Thyroid gland (tissue), 4 donors: ENCODE measurements around the gene PLD4. TPM values are rescaled to one million over a fixed set of nuclear protein-coding genes. Genes with fewer than 3 reads are reported as not detected.

Experiments used
- DNase-seq, 2 donors: peaks; one replicate each; pipeline ENCODE4 v3.0.0-alpha.2; 2019
- H3K27ac ChIP-seq, 3 donors: fragments of 200-600 bp; sonication (generic); 1 replicate in 2 of 3; 2 replicates in 1 of 3; pipeline ENCODE4 v1.5.1; 2016 to 2019; ENCODE audit warnings: mild to moderate bottlenecking in 1 of 3, moderate library complexity in 1 of 3
- H3K27me3 ChIP-seq: fragments of 200-600 bp; sonication (generic); one replicate; pipeline ENCODE4 v1.5.1; 2019
- H3K36me3 ChIP-seq, 2 donors: fragments of 200-600 bp; sonication (generic); one replicate each; pipeline ENCODE4 v1.5.1; 2016 to 2019
- H3K4me1 ChIP-seq, 2 donors: fragments of 200-600 bp; sonication (generic); one replicate each; pipeline ENCODE4 v1.5.1; 2017 to 2019
- H3K4me3 ChIP-seq, 3 donors: fragments of 200-600 bp; sonication (generic); replicated peaks in 1 of 3; 1 replicate in 2 of 3; 2 replicates in 1 of 3; pipeline ENCODE4 v1.5.1; 2016; ENCODE audit warnings: mild to moderate bottlenecking in 1 of 3
- H3K9me3 ChIP-seq: fragments of 200-600 bp; sonication (generic); one replicate; pipeline ENCODE4 v1.5.1; 2017
- POLR2A ChIP-seq, 2 donors: fragments of 450-650 bp; IDR thresholded peaks; one replicate each; pipeline ENCODE4 v1.6.1; 2017; ENCODE audit warnings: antibody characterized with exemption in 2 of 2, mild to moderate bottlenecking in 2 of 2, moderate library complexity in 1 of 2
- WGBS, 2 donors: methylation state at CpG; one replicate each; pipeline ENCODE4 v1.1.5; 2017; 5-methylcytosine and 5-hydroxymethylcytosine counted together
- intact Hi-C: fragments of 100-400 bp; cut with DNase I; formaldehyde crosslinking; loops from one replicate; pipeline ENCODE4 v1.15.1; 2023
- total RNA-seq, 4 donors: library from RNA; depleted of rRNA; stranded (reverse); fragments of >200 nt; gene quantifications; one replicate each; pipeline ENCODE4 v1.2.3, GENCODE V29; 2016
- TF ChIP-seq, protein P1 (sequence below), 6 experiments: fragments of 200-600 bp in 3 of 6; fragments of 450-650 bp in 3 of 6; sonication (generic) in 3 of 6; IDR thresholded peaks; one replicate each; pipeline ENCODE4 v1.5.1; 2016 to 2019; ENCODE audit warnings: antibody characterized with exemption in 6 of 6, mild to moderate bottlenecking in 2 of 6, inconsistent platforms in 1 of 6, moderate library complexity in 1 of 6

PLD4 gene
- total RNA-seq, 4 donors from 2014 or later: 0.13 to 0.33 TPM; not detected in 2

DNA sequence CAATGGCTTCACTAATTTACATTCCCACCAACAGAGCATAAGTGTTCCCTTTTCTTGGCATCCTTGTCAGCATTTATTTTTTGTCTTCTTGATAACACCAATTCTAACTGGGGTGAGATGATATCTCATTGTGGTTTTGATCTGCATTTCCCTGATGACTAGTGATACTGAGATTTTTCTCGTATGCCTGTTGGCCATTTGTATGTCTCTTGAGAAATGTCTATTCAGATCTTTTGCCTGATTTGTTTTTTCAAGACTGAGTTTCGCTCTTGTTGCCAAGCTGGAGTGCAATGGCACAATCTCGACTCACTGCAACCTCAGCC, 4.7 kb upstream of the PLD4 start:
- H3K4me1 ChIP-seq: no peaks in the 10 kb centered on the region
- intact Hi-C loops: no loop called here
- no peak overlapping the region for H3K4me3 ChIP-seq
- H3K27me3 ChIP-seq: no peaks in the 10 kb centered on the region
- H3K9me3 ChIP-seq: no peaks in the 10 kb centered on the region
- no peak overlapping the region for H3K27ac ChIP-seq
- 63 to 64% methylated on average over 3 of the region's 3 CpGs for WGBS, 2 donors
- no peaks in the 10 kb centered on the region for H3K36me3 ChIP-seq
- TF ChIP-seq POLR2A (IDR thresholded peaks at IDR 0.05): no peak
- TF ChIP-seq, protein P1, sequence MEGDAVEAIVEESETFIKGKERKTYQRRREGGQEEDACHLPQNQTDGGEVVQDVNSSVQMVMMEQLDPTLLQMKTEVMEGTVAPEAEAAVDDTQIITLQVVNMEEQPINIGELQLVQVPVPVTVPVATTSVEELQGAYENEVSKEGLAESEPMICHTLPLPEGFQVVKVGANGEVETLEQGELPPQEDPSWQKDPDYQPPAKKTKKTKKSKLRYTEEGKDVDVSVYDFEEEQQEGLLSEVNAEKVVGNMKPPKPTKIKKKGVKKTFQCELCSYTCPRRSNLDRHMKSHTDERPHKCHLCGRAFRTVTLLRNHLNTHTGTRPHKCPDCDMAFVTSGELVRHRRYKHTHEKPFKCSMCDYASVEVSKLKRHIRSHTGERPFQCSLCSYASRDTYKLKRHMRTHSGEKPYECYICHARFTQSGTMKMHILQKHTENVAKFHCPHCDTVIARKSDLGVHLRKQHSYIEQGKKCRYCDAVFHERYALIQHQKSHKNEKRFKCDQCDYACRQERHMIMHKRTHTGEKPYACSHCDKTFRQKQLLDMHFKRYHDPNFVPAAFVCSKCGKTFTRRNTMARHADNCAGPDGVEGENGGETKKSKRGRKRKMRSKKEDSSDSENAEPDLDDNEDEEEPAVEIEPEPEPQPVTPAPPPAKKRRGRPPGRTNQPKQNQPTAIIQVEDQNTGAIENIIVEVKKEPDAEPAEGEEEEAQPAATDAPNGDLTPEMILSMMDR (IDR thresholded peaks at IDR 0.05): no peak
- no peak for DNase-seq

DNA sequence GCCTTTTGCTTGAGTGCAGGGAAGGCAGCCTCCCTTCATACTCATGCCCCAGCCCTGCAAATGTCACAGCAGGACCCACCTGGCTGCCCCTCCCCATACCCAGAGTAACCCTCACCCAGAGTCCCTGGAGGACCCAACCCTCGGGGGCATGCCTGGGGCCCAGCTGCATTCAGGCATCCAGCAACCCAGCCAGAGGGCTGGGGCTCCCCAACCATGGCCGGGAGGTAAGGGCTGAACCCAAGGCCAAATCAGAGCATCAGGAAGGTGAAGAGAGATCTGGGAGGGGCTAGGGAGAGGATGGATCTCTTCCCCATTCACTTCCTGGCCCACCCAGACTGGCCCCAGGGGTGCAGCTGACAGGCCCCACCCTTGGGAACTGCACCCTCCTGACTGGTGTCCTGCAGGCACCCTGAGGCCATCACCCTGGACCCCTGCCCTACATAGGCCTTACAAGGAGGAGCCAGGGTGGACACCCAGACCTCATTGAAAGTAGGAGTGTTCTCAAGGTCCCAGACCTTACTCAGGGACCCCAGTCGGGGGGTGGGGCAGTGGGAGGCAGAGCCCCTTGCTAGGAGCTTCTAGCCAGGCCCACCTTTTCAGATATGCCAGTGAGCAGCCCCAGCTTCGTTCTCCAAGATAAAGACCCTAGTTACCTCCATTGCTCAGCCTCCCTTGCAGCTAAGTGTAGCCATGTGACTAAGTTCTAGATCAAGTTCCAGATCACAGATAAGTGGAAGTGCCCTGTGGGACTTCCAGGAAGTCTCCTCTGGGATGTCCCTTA, 849 bp upstream of the PLD4 start:
- H3K36me3 ChIP-seq: no peaks in the 10 kb centered on the region
- no peaks in the 10 kb centered on the region for H3K27me3 ChIP-seq
- no peak overlapping the region for H3K4me3 ChIP-seq
- H3K9me3 ChIP-seq: no peaks in the 10 kb centered on the region
- no peaks in the 10 kb centered on the region for H3K4me1 ChIP-seq
- intact Hi-C loops: no loop called here
- DNase-seq: no peak
- TF ChIP-seq POLR2A (IDR thresholded peaks at IDR 0.05): no peak
- TF ChIP-seq, protein P1 (IDR thresholded peaks at IDR 0.05): no peak
- H3K27ac ChIP-seq: no peak overlapping the region
- 85 to 86% methylated on average over 2 to 4 of the region's 4 CpGs for WGBS, 2 donors

DNA sequence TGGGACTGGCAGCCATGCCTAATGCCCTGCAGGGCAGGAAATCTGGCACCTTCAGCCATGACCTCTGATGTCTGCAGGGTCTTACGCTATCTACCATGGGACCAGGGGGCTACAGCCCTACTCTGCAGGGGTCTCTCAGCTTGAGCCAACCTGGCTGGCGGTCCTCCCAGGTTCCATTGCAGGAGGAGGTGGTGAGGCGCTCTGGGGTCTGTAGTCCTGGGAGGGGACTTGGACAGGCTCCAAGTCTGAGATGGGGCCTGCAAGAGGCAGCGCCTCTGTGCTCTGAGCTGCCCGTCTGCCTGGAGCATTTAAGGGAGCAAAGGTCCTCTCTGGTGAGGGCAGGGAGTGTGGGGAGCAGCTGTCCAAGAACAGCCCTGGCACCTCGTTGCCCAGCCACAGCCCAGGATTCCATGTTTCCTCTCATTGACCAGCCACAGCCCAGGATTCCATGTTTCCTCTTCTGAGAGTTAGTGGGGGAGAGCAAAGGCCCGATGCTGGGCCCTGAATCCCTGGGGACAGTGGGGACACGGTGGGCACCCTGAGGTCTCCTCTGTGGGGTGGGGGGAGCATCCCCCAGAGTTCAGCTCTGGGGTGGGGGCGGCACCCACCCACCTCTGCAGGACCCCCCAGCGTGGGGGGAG, 655 bp downstream of the PLD4 start:
- Histone ChIP-seq H3K9me3 (no peaks in the 10 kb centered on the region), H3K27me3 (no peaks in the 10 kb centered on the region), H3K27ac (no peak overlapping the region), H3K36me3 (no peaks in the 10 kb centered on the region), H3K4me1 (no peaks in the 10 kb centered on the region), H3K4me3 (no peak overlapping the region)
- no peak for DNase-seq
- intact Hi-C loops: no loop called here
- no peak for TF ChIP-seq POLR2A (IDR thresholded peaks at IDR 0.05)
- TF ChIP-seq, protein P1 (IDR thresholded peaks at IDR 0.05): no peak
- WGBS, 2 donors: 70 to 77% methylated on average over 2 to 5 of the region's 10 CpGs

DNA sequence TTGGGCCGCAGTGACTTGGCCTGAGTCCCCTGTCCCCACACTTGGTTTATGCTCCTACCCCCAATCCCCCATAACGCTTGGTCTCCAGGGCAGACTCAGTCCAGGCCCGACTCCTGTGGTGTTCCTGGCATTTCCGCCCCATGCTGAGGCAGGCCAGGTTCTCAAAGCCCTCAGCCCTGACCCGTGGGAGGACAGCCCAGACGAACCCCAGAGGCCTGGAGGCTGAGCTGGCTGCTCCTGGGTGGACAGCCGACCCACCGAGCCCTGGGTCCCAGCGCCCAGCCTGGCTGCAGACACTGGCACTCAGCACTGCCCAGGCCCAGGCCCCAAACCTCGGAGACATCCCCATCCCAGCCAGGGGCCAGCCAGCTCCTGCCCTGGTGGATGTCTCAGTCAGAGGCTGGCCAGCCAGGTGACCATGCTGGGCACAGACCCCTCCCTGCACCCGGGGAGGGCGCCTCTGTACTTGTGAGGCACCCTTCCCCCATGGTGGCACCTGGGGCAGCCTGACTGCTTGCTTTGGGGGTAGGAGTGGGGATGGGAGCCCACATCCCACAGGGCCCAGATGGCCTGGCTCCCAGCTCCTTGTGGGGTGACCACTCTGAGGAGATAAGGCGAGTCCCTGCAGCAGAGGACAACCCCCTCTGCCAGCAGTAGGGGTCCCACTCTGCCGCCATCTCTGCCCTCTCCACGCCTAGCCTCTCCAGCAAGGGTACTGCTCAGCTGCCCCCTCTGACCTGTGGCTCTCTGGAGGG, 1.4 kb downstream of the PLD4 start:
- WGBS, 2 donors: 69 to 90% methylated on average over 6 to 7 of the region's 15 CpGs
- peak in 1 of 2 donors; percentile 2 for DNase-seq
- no peak for TF ChIP-seq POLR2A (IDR thresholded peaks at IDR 0.05)
- TF ChIP-seq, protein P1 (IDR thresholded peaks at IDR 0.05): no peak
- Histone ChIP-seq H3K27ac (no peak overlapping the region), H3K4me3 (no peak overlapping the region), H3K4me1 (no peaks in the 10 kb centered on the region), H3K36me3 (no peaks in the 10 kb centered on the region), H3K27me3 (no peaks in the 10 kb centered on the region), H3K9me3 (no peaks in the 10 kb centered on the region)
- intact Hi-C loops: no loop called here
